Gastrocnemius medialis (tissue), 4 donors: ENCODE measurements around the gene C5AR2. TPM values are rescaled to one million over a fixed set of nuclear protein-coding genes. Genes with fewer than 3 reads are reported as not detected.
A peak's percentile ranks its signal among the peaks of the same experiment; 100 is the strongest.

Source experiments
- ATAC-seq, 2 donors: fragments of 150-250 bp; one replicate each; pipeline ENCODE4 v1.9.1; 2016
- DNase-seq, 2 donors: peaks; one replicate each; pipeline ENCODE4 v3.0.0-alpha.2; 2019
- H3K27ac ChIP-seq, 4 donors: fragments of 200-600 bp; sonication (generic); 1 replicate in 1 of 4; 2 replicates in 3 of 4; pipeline ENCODE4 v1.5.1; 2016 to 2018; ENCODE audit warnings: mild to moderate bottlenecking in 2 of 4, moderate library complexity in 1 of 4
- H3K27me3 ChIP-seq, 3 donors: fragments of 200-600 bp; sonication (generic) in 2 of 3; 1 replicate in 1 of 3; 2 replicates in 2 of 3; pipeline versions ENCODE4 v1.5.1 to v1.6.0; 2016 to 2019; ENCODE audit warnings: mild to moderate bottlenecking in 1 of 3, moderate library complexity in 1 of 3
- H3K36me3 ChIP-seq, 2 donors: fragments of 200-600 bp; sonication (generic) in 1 of 2; one replicate each; pipeline ENCODE4 v1.5.1; 2017 to 2018
- H3K4me1 ChIP-seq, 2 donors: fragments of 200-600 bp; sonication (generic) in 1 of 2; one replicate each; pipeline ENCODE4 v1.5.1; 2016 to 2017; ENCODE audit warnings: mild to moderate bottlenecking in 2 of 2
- H3K4me3 ChIP-seq, 4 donors: fragments of 200-600 bp; sonication (generic) in 3 of 4; 1 replicate in 1 of 4; 2 replicates in 3 of 4; pipeline ENCODE4 v1.5.1; 2016 to 2019; ENCODE audit warnings: mild to moderate bottlenecking in 2 of 4
- H3K9me3 ChIP-seq, 3 donors: fragments of 200-600 bp; sonication (generic) in 2 of 3; 1 replicate in 1 of 3; 2 replicates in 2 of 3; pipeline ENCODE4 v1.5.1; 2016 to 2019
- CTCF ChIP-seq, 5 experiments: fragments of 450-650 bp in 3 of 5; fragments of 200-600 bp in 2 of 5; sonication (generic) in 2 of 5; IDR thresholded peaks in 4 of 5; conservative IDR thresholded peaks in 1 of 5; 1 replicate in 4 of 5; 2 replicates in 1 of 5; pipeline ENCODE4 v1.5.1; 2016 to 2019; ENCODE audit warnings: antibody characterized with exemption in 5 of 5, mild to moderate bottlenecking in 3 of 5, moderate library complexity in 3 of 5
- POLR2A ChIP-seq, 2 donors: fragments of 450-650 bp; IDR thresholded peaks; one replicate each; pipeline ENCODE4 v1.6.1; 2017; ENCODE audit warnings: antibody characterized with exemption in 2 of 2, mild to moderate bottlenecking in 2 of 2, moderate library complexity in 2 of 2
- in situ Hi-C, 4 donors: fragments of 200-750 bp; cut with MboI; loops; one replicate each; pipeline versions ENCODE4 v1.15.0 to v1.8.0; 2017; ENCODE audit warnings: low sequenced_read_pairs in 4 of 4
- intact Hi-C: fragments of 100-400 bp; cut with DNase I; formaldehyde crosslinking; loops from one replicate; pipeline ENCODE4 v1.15.1; 2023; ENCODE audit warnings: low total_unique reads
- total RNA-seq, 4 donors: library from RNA; depleted of rRNA; stranded (reverse); fragments of >200 nt; gene quantifications; one replicate each; pipeline versions ENCODE4 v1.1.0 to v1.2.3, GENCODE V29; 2016

C5AR2 gene
- total RNA-seq, 4 donors from 2014 or later, result 0.15 to 0.97 (median 0.32) TPM

DNA sequence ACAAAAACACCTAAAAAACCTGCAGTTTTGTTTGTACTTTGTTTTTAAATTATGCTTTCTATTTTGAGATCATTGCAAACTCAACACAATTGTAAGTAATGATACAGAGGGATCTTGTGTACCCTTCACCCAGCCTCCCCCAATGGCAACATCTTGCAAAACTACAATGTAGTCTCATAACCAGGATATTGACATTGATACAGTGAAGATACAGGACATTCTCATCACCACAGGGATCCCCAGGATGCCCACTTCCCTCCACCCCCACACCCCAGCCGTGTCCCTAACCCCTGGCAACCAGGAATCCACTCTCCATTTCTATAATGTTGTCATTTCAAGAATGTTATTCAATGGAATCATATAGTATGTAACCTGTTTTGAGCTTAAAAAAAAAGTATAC is 10.3 kb upstream of the C5AR2 start:
- TF ChIP-seq POLR2A (IDR thresholded peaks at IDR 0.05) (no peak), CTCF (IDR thresholded peaks at IDR 0.05 in 4 of 5, conservative IDR thresholded peaks at IDR 0.05 in 1 of 5) (no peak)
- H3K27me3 ChIP-seq, result peaks cover 8 to 16% (median 15%) of the 10 kb centered on the region in 3 donors
- ATAC-seq (no peak), DNase-seq (no peak)
- no peaks in the 10 kb centered on the region for H3K9me3 ChIP-seq
- no peak overlapping the region for H3K4me3 ChIP-seq
- H3K4me1 ChIP-seq, result no peaks in the 10 kb centered on the region
- H3K27ac ChIP-seq, result no peak overlapping the region
- intact Hi-C loops (no loop called here), in situ Hi-C loops (no loop called here)
- H3K36me3 ChIP-seq, result no peaks in the 10 kb centered on the region

- Histone ChIP-seq H3K27ac (no peak overlapping the region), H3K4me3 (no peak overlapping the region), H3K9me3 (no peaks in the 10 kb centered on the region), H3K4me1 (no peaks in the 10 kb centered on the region), H3K27me3 (peaks cover 8 to 15% (median 13%) of the 10 kb centered on the region in 3 donors), H3K36me3 (no peaks in the 10 kb centered on the region)
- DNase-seq (no peak), ATAC-seq (no peak)
- intact Hi-C loops (no loop called here), in situ Hi-C loops (no loop called here)
- no peak for TF ChIP-seq CTCF (IDR thresholded peaks at IDR 0.05 in 4 of 5, conservative IDR thresholded peaks at IDR 0.05 in 1 of 5)
- TF ChIP-seq POLR2A (IDR thresholded peaks at IDR 0.05), result no peak
These were observed 9.9 kb upstream of the C5AR2 start for GRCh38 chr19:47322058-47322457.

DNA sequence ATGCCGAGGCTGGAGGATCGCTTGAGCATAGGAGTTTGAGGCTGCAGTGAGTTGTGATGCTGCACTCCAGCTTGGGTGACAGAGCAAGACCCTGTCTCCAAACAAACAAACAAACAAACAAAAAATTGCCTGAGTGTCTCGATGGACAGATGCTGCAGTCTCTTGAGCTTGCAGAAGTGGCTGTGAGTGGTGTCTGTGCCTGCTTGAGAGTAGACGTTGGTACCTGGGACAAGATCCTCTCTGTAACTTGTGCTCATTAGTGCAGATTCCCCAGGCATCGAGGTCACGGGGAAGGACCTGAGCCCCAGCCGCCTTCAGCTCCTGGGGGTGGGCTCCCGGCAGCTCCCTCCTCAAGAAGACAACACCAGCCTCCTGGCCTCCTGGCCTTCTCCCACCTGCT is 8.6 kb upstream of the C5AR2 start:
- in situ Hi-C loops, result no loop called here
- peaks cover 7 to 15% (median 13%) of the 10 kb centered on the region in 3 donors for H3K27me3 ChIP-seq
- H3K27ac ChIP-seq, result no peak overlapping the region
- DNase-seq (no peak), ATAC-seq (no peak)
- no peaks in the 10 kb centered on the region for H3K4me1 ChIP-seq
- intact Hi-C loops, result no loop called here
- H3K36me3 ChIP-seq, result no peaks in the 10 kb centered on the region
- TF ChIP-seq POLR2A (IDR thresholded peaks at IDR 0.05) (no peak), CTCF (IDR thresholded peaks at IDR 0.05 in 4 of 5, conservative IDR thresholded peaks at IDR 0.05 in 1 of 5) (no peak)
- H3K4me3 ChIP-seq, result no peak overlapping the region
- no peaks in the 10 kb centered on the region for H3K9me3 ChIP-seq

- H3K36me3 ChIP-seq, result no peaks in the 10 kb centered on the region
- in situ Hi-C loops (no loop called here), intact Hi-C loops (no loop called here)
- H3K4me1 ChIP-seq, result no peaks in the 10 kb centered on the region
- ATAC-seq, result no peak
- peaks cover 5 to 15% (median 13%) of the 10 kb centered on the region in 3 donors for H3K27me3 ChIP-seq
- no peaks in the 10 kb centered on the region for H3K9me3 ChIP-seq
- peak overlapping the region in 2 of 4 donors; percentile 20 to 35 for H3K27ac ChIP-seq
- TF ChIP-seq POLR2A (IDR thresholded peaks at IDR 0.05) (no peak), CTCF (IDR thresholded peaks at IDR 0.05 in 4 of 5, conservative IDR thresholded peaks at IDR 0.05 in 1 of 5) (no peak)
- no peak for DNase-seq
- no peak overlapping the region for H3K4me3 ChIP-seq
These were observed 8.1 kb upstream of the C5AR2 start for GRCh38 chr19:47323872-47324271.

DNA sequence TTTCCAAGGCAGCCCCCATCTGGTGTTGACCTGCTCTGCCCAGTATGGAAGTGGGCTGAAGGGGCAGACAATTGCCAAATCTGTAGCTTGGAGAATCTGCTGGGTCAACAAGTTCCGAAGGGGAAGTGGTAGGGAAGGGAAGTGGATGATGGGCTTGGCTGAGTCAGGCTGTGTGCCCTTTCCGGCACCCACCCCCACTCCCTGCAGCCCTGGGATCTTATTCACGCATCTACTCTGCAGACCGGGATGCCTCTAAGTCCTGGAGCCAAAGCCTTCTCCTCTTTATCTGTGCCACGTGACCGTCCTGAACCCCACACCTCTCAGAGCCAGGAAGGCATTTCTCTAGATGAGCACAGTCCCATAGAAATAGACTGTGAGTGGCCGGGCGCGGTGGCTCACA is 7.5 kb upstream of the C5AR2 start:
- intact Hi-C loops, result no loop called here
- ATAC-seq, result peak in 1 of 2 donors; percentile 55
- Histone ChIP-seq H3K27me3 (peaks cover 3 to 15% (median 11%) of the 10 kb centered on the region in 3 donors), H3K4me3 (no peak overlapping the region), H3K27ac (peak overlapping the region in 2 of 4 donors; percentile 20 to 35), H3K36me3 (no peaks in the 10 kb centered on the region), H3K4me1 (no peaks in the 10 kb centered on the region), H3K9me3 (no peaks in the 10 kb centered on the region)
- peak; percentile 32 to 44 for DNase-seq
- in situ Hi-C loops, result no loop called here
- TF ChIP-seq POLR2A (IDR thresholded peaks at IDR 0.05) (no peak), CTCF (IDR thresholded peaks at IDR 0.05 in 4 of 5, conservative IDR thresholded peaks at IDR 0.05 in 1 of 5) (no peak)
